IMR-90 (cell line): ENCODE data around the gene RALGAPA2.

ENCODE experiments used
- CEBPB ChIP-seq: IDR thresholded peaks from 2 replicates; pipeline ENCODE4 v1.6.1; 2012; ENCODE audit warnings: low read depth, low read length, improper control_type of control experiment
- CTCF ChIP-seq: conservative IDR thresholded peaks from 2 replicates; pipeline ENCODE4 v1.5.1; 2012; ENCODE audit warnings: mild to moderate bottlenecking, low read depth, low read length, improper control_type of control experiment
- MAZ ChIP-seq: IDR thresholded peaks from 2 replicates; pipeline ENCODE4 v1.6.1; 2012; ENCODE audit warnings: low read depth, mild to moderate bottlenecking, low read length, improper control_type of control experiment, moderate library complexity, borderline replicate concordance
- MXI1 ChIP-seq: IDR thresholded peaks from 2 replicates; pipeline ENCODE4 v1.6.1; 2012; ENCODE audit warnings: low read depth, mild to moderate bottlenecking, low read length, moderate library complexity, borderline replicate concordance
- POLR2A ChIP-seq: IDR thresholded peaks from 2 replicates; pipeline ENCODE4 v1.6.1; 2012; ENCODE audit warnings: mild to moderate bottlenecking, low read depth, low read length
- RAD21 ChIP-seq: IDR thresholded peaks from 2 replicates; pipeline ENCODE4 v1.6.1; 2012; ENCODE audit warnings: low read length, improper control_type of control experiment
- USF2 ChIP-seq: fragments of 150-350 bp; IDR thresholded peaks from 2 replicates; pipeline ENCODE4 v1.6.1; 2017; ENCODE audit warnings: mild to moderate bottlenecking, antibody characterized with exemption, low read length, low read depth

GRCh38 chr20:20501128-20501527 lies 211.3 kb downstream of the RALGAPA2 start:
- TF ChIP-seq CTCF: no peak
- TF ChIP-seq POLR2A: no peak
- no peak for TF ChIP-seq MXI1
- TF ChIP-seq USF2: no peak
- no peak for TF ChIP-seq RAD21
- TF ChIP-seq CEBPB: no peak
- no peak for TF ChIP-seq MAZ
